HepG2 (cell line): ENCODE measurements around the gene RBM14. TPM values are rescaled to one million over a fixed set of nuclear protein-coding genes. Genes with fewer than 3 reads are reported as not detected.

Source experiments
- FLYWCH1 ChIP-seq: sonication (generic); formaldehyde crosslinking; IDR thresholded peaks from 2 replicates; pipeline ENCODE4 v1.8.1; 2023; ENCODE audit warnings: mild to moderate bottlenecking, missing genetic modification reagents
- FOXA3 ChIP-seq: IDR thresholded peaks from 2 replicates; pipeline ENCODE4 v1.6.1; 2016; ENCODE audit warnings: missing genetic modification reagents, missing compliant biosample characterization
- HIVEP1 ChIP-seq: sonication (generic); formaldehyde crosslinking; IDR thresholded peaks from 2 replicates; pipeline ENCODE4 v1.4.0; 2020; ENCODE audit warnings: mild to moderate bottlenecking, missing genetic modification reagents
- MEIS2 ChIP-seq: sonication (generic); formaldehyde crosslinking; IDR thresholded peaks from 2 replicates; pipeline ENCODE4 v1.9.0; 2021; ENCODE audit warnings: mild to moderate bottlenecking, missing genetic modification reagents
- MTF1 ChIP-seq: sonication (generic); formaldehyde crosslinking; IDR thresholded peaks from 2 replicates; pipeline ENCODE4 v1.5.0; 2020; ENCODE audit warnings: missing genetic modification reagents
- MYC ChIP-seq: sonication (generic); formaldehyde crosslinking; IDR thresholded peaks from 2 replicates; pipeline ENCODE4 v1.9.0; 2021; ENCODE audit warnings: missing genetic modification reagents, borderline replicate concordance
- PCBP1 ChIP-seq: fragments of 200-400 bp; formaldehyde crosslinking; IDR thresholded peaks from 2 replicates; pipeline ENCODE4 v1.6.1; 2017; ENCODE audit warnings: mild to moderate bottlenecking, low read depth, low read length, borderline replicate concordance
- POLR2A ChIP-seq, 2 experiments: IDR thresholded peaks; 2 replicates each; pipeline ENCODE4 v1.6.1; 2011; ENCODE audit warnings: low read depth in 2 of 2, low read length in 2 of 2, mild to moderate bottlenecking in 1 of 2, moderate library complexity in 1 of 2; ENCODE audit not compliant: insufficient read depth in 1 of 2
- SALL1 ChIP-seq: sonication (generic); formaldehyde crosslinking; IDR thresholded peaks from 2 replicates; pipeline ENCODE4 v1.8.0; 2022; ENCODE audit warnings: mild to moderate bottlenecking, missing genetic modification reagents
- TAF1 ChIP-seq: sonication (generic); formaldehyde crosslinking; IDR thresholded peaks from 2 replicates; pipeline ENCODE4 v1.4.0; 2020; ENCODE audit warnings: missing genetic modification reagents
- TMF1 ChIP-seq: sonication (generic); formaldehyde crosslinking; IDR thresholded peaks from 2 replicates; pipeline ENCODE4 v1.8.1; 2022; ENCODE audit warnings: low read depth, missing genetic modification reagents
- ZBTB1 ChIP-seq: sonication (generic); formaldehyde crosslinking; IDR thresholded peaks from 2 replicates; pipeline ENCODE4 v1.4.0; 2020; ENCODE audit warnings: missing genetic modification reagents, borderline replicate concordance
- ZNF17 ChIP-seq: sonication (generic); formaldehyde crosslinking; IDR thresholded peaks from 2 replicates; pipeline ENCODE4 v1.5.0; 2020; ENCODE audit warnings: mild to moderate bottlenecking, missing genetic modification reagents
- ZNF274 ChIP-seq: sonication (generic); formaldehyde crosslinking; IDR thresholded peaks from 2 replicates; pipeline ENCODE4 v1.5.1; 2020; ENCODE audit warnings: mild to moderate bottlenecking, missing genetic modification reagents
- ZNF567 ChIP-seq: sonication (generic); formaldehyde crosslinking; IDR thresholded peaks from 2 replicates; pipeline ENCODE4 v1.8.1; 2023; ENCODE audit warnings: mild to moderate bottlenecking, missing genetic modification reagents, borderline replicate concordance
- ZNF746 ChIP-seq: sonication (generic); formaldehyde crosslinking; IDR thresholded peaks from 2 replicates; pipeline ENCODE4 v1.8.0; 2022; ENCODE audit warnings: mild to moderate bottlenecking, missing genetic modification reagents
- ZNF83 ChIP-seq: sonication (generic); formaldehyde crosslinking; IDR thresholded peaks from 2 replicates; pipeline ENCODE4 v1.4.0; 2020; ENCODE audit warnings: missing genetic modification reagents, mild to moderate bottlenecking, borderline replicate concordance
- polyA plus RNA-seq, 8 experiments: library from polyadenylated mRNA; depleted of rRNA in 3 of 8; stranded (reverse) in 7 of 8; unstranded in 1 of 8; fragments of >200 nt; fragmentation: Illumina TruSeq in 4 of 8; extraction: Trizol in 4 of 8; gene quantifications; 2 replicates each; pipeline versions ENCODE4 v1.2.1 to v1.2.3, GENCODE V29; 2011 to 2016; ENCODE audit warnings: low read depth in 4 of 8, missing spikeins in 1 of 8, mixed read lengths in 1 of 8; ENCODE audit not compliant: insufficient read depth in 1 of 8
- total RNA-seq, 5 experiments: library from RNA; depleted of rRNA; stranded (reverse); fragments of >200 nt; fragmentation: Illumina TruSeq; extraction: Trizol; gene quantifications; 2 replicates each; pipeline ENCODE4 v1.2.3, GENCODE V29; 2016; ENCODE audit warnings: low read depth in 1 of 5
- TF ChIP-seq, protein P1 (sequence below): sonication (generic); formaldehyde crosslinking; conservative IDR thresholded peaks from 2 replicates; pipeline ENCODE4 v1.4.0; 2020; ENCODE audit warnings: mild to moderate bottlenecking, missing genetic modification reagents, moderate library complexity
- TF ChIP-seq, protein P2 (sequence below): sonication (generic); formaldehyde crosslinking; conservative IDR thresholded peaks from 2 replicates; pipeline ENCODE4 v1.8.0; 2022; ENCODE audit warnings: mild to moderate bottlenecking, moderate library complexity, missing genetic modification reagents
- TF ChIP-seq, protein P3 (sequence below): sonication (generic); formaldehyde crosslinking; IDR thresholded peaks from 2 replicates; pipeline ENCODE4 v1.5.1; 2020; ENCODE audit warnings: missing genetic modification reagents, mild to moderate bottlenecking, borderline replicate concordance
- TF ChIP-seq, protein P4 (sequence below): sonication (generic); formaldehyde crosslinking; IDR thresholded peaks from 2 replicates; pipeline ENCODE4 v1.9.0; 2021; ENCODE audit warnings: missing genetic modification reagents, borderline replicate concordance
- TF ChIP-seq, protein P5 (sequence below): sonication (generic); formaldehyde crosslinking; IDR thresholded peaks from 2 replicates; pipeline ENCODE4 v1.8.0; 2022; ENCODE audit warnings: mild to moderate bottlenecking, missing genetic modification reagents, moderate library complexity

Gene RBM14
- total and polyA plus RNA-seq, 2 of the 13 experiments (the other 11 are each of a cell fraction or from before 2014, with no cell fraction given) = 12.7 to 44.1 TPM

DNA sequence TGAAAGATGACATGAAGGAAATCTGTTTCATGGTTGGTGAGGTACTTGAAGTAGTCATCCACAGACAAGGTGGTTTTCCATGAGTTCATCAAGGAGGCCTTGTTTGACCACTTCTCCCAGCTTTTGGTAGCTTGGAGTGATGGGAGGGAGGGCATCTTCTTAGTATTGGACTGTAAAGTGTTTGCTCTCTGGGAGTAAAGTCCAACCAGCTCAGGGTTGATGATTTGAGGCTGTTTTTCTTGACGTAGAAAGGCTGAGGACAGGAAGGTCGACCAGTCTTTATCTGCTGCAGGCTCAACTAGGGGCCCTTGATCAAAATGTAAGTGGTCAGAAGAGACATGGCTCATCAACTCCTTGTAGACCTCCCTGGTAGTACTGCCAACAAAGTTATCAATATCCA lies 25.3 kb upstream of the RBM14 start (continued):
- TF ChIP-seq, protein P1, sequence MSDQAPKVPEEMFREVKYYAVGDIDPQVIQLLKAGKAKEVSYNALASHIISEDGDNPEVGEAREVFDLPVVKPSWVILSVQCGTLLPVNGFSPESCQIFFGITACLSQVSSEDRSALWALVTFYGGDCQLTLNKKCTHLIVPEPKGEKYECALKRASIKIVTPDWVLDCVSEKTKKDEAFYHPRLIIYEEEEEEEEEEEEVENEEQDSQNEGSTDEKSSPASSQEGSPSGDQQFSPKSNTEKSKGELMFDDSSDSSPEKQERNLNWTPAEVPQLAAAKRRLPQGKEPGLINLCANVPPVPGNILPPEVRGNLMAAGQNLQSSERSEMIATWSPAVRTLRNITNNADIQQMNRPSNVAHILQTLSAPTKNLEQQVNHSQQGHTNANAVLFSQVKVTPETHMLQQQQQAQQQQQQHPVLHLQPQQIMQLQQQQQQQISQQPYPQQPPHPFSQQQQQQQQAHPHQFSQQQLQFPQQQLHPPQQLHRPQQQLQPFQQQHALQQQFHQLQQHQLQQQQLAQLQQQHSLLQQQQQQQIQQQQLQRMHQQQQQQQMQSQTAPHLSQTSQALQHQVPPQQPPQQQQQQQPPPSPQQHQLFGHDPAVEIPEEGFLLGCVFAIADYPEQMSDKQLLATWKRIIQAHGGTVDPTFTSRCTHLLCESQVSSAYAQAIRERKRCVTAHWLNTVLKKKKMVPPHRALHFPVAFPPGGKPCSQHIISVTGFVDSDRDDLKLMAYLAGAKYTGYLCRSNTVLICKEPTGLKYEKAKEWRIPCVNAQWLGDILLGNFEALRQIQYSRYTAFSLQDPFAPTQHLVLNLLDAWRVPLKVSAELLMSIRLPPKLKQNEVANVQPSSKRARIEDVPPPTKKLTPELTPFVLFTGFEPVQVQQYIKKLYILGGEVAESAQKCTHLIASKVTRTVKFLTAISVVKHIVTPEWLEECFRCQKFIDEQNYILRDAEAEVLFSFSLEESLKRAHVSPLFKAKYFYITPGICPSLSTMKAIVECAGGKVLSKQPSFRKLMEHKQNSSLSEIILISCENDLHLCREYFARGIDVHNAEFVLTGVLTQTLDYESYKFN (CRISPR knock-in tag) = 0 out of 2 replicates have a peak, but pooled peaks have one; percentile 43
- TF ChIP-seq ZNF274 (CRISPR knock-in tag) (no peak), HIVEP1 (CRISPR knock-in tag) (no peak), ZBTB1 (no peak), ZNF17 (no peak), SALL1 (CRISPR knock-in tag) (no peak; the same call in 1 of the 2 replicates), TMF1 (CRISPR knock-in tag) (no peak), FOXA3 (CRISPR knock-in tag) (no peak), POLR2A (IDR thresholded peaks at IDR 0.05; ENCODE audit: insufficient read depth in 1 of 2, low read depth in 2 of 2, low read length in 2 of 2) (0 out of 4 replicates have a peak, but pooled peaks of 1 of the 2 experiments have one; percentile 24), ZNF83 (CRISPR knock-in tag) (no peak), MYC (no peak), ZNF567 (no peak), ZNF746 (CRISPR knock-in tag) (no peak), MTF1 (CRISPR knock-in tag) (no peak), PCBP1 (no peak), TAF1 (no peak), MEIS2 (no peak), FLYWCH1 (CRISPR knock-in tag) (no peak)
- TF ChIP-seq, protein P2, sequence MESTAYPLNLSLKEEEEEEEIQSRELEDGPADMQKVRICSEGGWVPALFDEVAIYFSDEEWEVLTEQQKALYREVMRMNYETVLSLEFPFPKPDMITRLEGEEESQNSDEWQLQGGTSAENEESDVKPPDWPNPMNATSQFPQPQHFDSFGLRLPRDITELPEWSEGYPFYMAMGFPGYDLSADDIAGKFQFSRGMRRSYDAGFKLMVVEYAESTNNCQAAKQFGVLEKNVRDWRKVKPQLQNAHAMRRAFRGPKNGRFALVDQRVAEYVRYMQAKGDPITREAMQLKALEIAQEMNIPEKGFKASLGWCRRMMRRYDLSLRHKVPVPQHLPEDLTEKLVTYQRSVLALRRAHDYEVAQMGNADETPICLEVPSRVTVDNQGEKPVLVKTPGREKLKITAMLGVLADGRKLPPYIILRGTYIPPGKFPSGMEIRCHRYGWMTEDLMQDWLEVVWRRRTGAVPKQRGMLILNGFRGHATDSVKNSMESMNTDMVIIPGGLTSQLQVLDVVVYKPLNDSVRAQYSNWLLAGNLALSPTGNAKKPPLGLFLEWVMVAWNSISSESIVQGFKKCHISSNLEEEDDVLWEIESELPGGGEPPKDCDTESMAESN (CRISPR knock-in tag) = no peak
- TF ChIP-seq, protein P3, sequence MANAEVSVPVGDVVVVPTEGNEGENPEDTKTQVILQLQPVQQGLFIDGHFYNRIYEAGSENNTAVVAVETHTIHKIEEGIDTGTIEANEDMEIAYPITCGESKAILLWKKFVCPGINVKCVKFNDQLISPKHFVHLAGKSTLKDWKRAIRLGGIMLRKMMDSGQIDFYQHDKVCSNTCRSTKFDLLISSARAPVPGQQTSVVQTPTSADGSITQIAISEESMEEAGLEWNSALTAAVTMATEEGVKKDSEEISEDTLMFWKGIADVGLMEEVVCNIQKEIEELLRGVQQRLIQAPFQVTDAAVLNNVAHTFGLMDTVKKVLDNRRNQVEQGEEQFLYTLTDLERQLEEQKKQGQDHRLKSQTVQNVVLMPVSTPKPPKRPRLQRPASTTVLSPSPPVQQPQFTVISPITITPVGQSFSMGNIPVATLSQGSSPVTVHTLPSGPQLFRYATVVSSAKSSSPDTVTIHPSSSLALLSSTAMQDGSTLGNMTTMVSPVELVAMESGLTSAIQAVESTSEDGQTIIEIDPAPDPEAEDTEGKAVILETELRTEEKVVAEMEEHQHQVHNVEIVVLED (CRISPR knock-in tag) = no peak
- TF ChIP-seq, protein P4, sequence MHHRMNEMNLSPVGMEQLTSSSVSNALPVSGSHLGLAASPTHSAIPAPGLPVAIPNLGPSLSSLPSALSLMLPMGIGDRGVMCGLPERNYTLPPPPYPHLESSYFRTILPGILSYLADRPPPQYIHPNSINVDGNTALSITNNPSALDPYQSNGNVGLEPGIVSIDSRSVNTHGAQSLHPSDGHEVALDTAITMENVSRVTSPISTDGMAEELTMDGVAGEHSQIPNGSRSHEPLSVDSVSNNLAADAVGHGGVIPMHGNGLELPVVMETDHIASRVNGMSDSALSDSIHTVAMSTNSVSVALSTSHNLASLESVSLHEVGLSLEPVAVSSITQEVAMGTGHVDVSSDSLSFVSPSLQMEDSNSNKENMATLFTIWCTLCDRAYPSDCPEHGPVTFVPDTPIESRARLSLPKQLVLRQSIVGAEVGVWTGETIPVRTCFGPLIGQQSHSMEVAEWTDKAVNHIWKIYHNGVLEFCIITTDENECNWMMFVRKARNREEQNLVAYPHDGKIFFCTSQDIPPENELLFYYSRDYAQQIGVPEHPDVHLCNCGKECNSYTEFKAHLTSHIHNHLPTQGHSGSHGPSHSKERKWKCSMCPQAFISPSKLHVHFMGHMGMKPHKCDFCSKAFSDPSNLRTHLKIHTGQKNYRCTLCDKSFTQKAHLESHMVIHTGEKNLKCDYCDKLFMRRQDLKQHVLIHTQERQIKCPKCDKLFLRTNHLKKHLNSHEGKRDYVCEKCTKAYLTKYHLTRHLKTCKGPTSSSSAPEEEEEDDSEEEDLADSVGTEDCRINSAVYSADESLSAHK (CRISPR knock-in tag) = no peak
- TF ChIP-seq, protein P5, sequence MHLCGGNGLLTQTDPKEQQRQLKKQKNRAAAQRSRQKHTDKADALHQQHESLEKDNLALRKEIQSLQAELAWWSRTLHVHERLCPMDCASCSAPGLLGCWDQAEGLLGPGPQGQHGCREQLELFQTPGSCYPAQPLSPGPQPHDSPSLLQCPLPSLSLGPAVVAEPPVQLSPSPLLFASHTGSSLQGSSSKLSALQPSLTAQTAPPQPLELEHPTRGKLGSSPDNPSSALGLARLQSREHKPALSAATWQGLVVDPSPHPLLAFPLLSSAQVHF (CRISPR knock-in tag) = no peak
